Measurements from ENCODE around the gene ARHGEF10L.

Gene ARHGEF10L

GRCh38 chr1:17700945-17701810 lies 161.7 kb downstream of the ARHGEF10L start:
- no peak for TF ChIP-seq CTCF (IDR thresholded peaks at IDR 0.05; ENCODE audit: low read depth, low read length)
- no peak for DNase-seq (ENCODE audit: low read depth in 2 of 2)
- no peak overlapping the region for H3K4me3 ChIP-seq (replicated peaks in 1 of 2; ENCODE audit: low read depth in 2 of 2, low read length in 2 of 2)

- no peak overlapping the region for H3K4me3 ChIP-seq (replicated peaks in 1 of 2; ENCODE audit: low read depth in 2 of 2, low read length in 2 of 2)
- no peak for TF ChIP-seq CTCF (IDR thresholded peaks at IDR 0.05; ENCODE audit: low read depth, low read length)
- DNase-seq (ENCODE audit: low read depth in 2 of 2) = no peak
Observed at GRCh38 chr1:17704176-17704575, 164.7 kb downstream of the ARHGEF10L start.

GRCh38 chr1:17706445-17706844 lies 166.9 kb downstream of the ARHGEF10L start:
- H3K4me3 ChIP-seq (replicated peaks in 1 of 2; ENCODE audit: low read depth in 2 of 2, low read length in 2 of 2) = no peak overlapping the region
- no peak for DNase-seq (ENCODE audit: low read depth in 2 of 2)
- TF ChIP-seq CTCF (IDR thresholded peaks at IDR 0.05; ENCODE audit: low read depth, low read length) = no peak

- H3K4me3 ChIP-seq (replicated peaks in 1 of 2; ENCODE audit: low read depth in 2 of 2, low read length in 2 of 2) = no peak overlapping the region
- no peak for TF ChIP-seq CTCF (IDR thresholded peaks at IDR 0.05; ENCODE audit: low read depth, low read length)
- DNase-seq (ENCODE audit: low read depth in 2 of 2) = no peak
Observed at GRCh38 chr1:17709981-17710380, 170.5 kb downstream of the ARHGEF10L start.

GRCh38 chr1:17710889-17711576 lies 171.5 kb downstream of the ARHGEF10L start:
- no peak for TF ChIP-seq CTCF (IDR thresholded peaks at IDR 0.05; ENCODE audit: low read depth, low read length)

GRCh38 chr1:17711577-17711910 lies 172.0 kb downstream of the ARHGEF10L start:
- TF ChIP-seq CTCF (IDR thresholded peaks at IDR 0.05; ENCODE audit: low read depth, low read length) = no peak
- no peak for DNase-seq (ENCODE audit: low read depth in 2 of 2)
- no peak overlapping the region for H3K4me3 ChIP-seq (replicated peaks in 1 of 2; ENCODE audit: low read depth in 2 of 2, low read length in 2 of 2)

More at GRCh38 chr1:17710889-17711576, 171.5 kb downstream of the ARHGEF10L start:
- H3K4me3 ChIP-seq (replicated peaks in 1 of 2; ENCODE audit: low read depth in 2 of 2, low read length in 2 of 2) = no peak overlapping the region
- DNase-seq (ENCODE audit: low read depth in 2 of 2) = no peak

Measured in cardiac fibroblast (primary cell).